Measurements from ENCODE around the gene ATG4D.

Gene ATG4D

DNA sequence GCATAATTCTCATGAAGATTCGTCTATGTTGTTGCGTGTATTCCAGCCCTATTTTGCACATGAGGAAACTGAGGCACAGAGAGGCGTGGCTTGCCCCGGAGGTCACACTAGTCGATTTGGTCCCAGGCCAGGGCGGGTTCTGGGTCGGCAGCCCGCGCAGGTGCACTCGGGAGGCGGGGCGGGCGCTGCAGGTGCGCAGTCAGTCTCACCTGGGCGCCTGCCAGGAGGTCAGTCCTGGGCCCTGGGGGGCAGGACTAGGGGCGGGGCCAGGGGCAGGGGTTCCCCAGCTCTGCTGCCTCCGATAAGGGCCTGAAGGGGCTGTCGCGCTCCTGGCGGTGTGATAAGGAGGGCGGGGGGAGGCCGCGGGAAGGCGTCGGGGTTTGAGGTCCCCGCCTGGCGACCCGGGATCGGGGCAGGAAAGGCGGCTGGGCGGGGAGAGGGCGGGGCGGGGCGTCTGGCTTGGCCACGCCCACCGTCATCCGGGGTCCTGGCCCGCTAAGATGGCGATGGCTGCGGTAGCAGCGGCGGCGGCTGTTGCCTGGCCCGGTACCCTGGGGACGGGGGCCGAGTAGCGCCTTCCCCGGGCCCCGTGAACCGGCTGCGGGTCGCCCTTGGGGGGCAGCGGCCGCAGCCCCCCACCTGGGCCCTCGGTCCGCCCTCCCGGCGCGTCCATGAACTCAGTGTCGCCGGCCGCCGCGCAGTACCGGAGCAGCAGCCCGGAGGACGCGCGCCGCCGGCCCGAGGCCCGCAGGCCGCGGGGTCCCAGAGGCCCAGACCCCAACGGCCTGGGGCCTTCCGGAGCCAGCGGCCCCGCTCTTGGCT, at the start of gene ATG4D:
Gene ATG4D (plus strand): TSS at position 485 of the 822 bp plus-strand sequence. CDS start 187 bp downstream, at position 672.
- DNase-seq, result peak; percentile 88

GRCh38 chr19:10497371-10497770, 46.3 kb upstream of the ATG4D start:
- no peak for DNase-seq

- DNase-seq, result no peak
Observed at GRCh38 chr19:10499550-10500246, 44.0 kb upstream of the ATG4D start.

GRCh38 chr19:10500247-10500592, 43.5 kb upstream of the ATG4D start:
- DNase-seq, result no peak

DNA sequence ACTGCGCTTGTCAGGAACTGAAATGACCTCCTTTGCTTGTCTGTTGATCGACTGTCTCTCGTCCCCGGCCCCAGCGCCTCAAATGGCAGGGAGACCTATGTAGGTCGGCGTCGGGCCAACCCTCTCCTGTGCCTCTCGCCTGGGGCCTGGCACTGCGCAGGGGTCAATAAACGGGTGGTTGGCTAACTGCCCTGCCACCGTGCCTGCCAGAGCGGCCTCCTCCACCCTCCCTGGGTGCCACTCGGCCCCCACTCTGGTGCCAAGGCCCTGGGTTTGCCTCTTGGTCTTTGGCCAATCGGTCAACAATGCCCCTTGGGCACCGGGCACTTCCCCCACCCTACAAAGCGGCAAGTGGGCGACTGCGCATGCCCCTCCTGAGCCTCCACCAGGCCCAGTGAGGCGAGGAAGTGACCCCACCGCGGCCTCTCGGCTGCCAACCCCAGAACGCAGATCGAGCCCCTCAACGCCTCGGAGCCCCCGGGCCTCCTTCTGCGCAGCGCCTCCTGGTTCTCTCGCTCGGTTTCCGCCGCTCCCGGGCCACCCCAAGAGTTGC, 41.7 kb upstream of the ATG4D start:
- peak; percentile 62 for DNase-seq

- DNase-seq, result peak; percentile 90
Observed at GRCh38 chr19:10502524-10503001, 41.1 kb upstream of the ATG4D start.

DNA sequence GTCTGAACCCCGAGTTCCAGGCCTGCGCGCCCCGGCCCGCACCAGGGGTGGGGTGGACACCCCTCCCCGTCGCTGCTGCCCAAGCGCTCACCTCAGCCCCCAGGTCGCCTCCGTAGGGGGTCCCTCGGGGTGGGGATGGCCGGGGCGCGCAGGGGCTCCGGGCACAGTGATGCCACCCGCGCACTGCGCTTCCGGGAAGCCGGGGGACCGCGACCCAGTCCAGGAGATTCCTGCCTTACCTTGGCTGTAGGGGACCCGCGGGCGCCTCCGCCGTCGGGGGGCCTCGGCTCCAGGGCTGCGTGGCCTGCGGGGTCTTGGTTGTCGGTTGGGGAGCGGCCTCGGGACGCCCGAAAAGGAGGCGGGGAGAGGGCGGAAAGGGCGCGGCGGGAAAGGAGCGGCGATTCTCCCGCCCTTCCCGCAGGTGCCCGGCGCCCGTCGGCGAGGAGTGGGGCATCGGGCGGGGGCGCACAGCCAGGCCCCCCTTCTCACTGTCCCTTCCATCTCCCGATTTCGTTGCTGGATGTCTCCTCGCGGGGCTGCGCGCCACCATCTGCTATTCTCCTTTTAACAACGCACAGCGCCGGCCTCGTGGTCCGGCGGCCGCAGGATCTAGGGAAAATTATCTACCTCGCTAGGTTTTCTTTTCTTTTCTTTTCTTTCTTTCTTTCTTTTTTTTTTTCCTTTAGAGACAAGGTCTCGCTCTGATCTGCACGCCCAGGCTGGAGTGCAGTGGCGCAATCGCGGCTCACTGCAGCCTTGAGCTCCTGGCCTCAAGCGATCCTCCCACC, 40.5 kb upstream of the ATG4D start, which contains the start of gene KEAP1:
Gene KEAP1 (minus strand): TSS at position 355 of the 788 bp plus-strand sequence. CDS start 3,323 bp downstream, outside the sequence.
- DNase-seq, result peak; percentile 29

- DNase-seq, result peak; percentile 43
Observed at GRCh38 chr19:10505583-10506229, 38.0 kb upstream of the ATG4D start.

DNA sequence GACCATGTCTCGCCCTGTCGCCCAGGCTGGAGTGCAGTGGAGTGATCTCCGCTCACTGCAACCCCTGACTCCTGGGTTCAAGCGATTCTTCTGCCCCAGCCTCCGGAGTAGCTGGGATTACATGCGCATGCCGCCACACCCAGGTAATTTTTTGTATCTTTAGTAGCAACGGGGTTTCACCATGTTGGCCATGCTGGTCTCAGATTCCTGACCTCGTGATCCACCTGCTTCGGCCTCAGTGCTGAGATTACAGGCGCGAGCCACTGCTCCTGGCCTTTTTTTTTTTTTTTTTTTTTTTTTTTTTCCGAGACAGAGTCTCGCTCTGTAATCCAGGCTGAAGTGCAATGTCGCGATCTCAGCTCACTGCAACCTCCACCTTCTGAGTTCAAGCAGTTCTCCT, 35.7 kb upstream of the ATG4D start:
- no peak for DNase-seq

GRCh38 chr19:10508707-10509106, 35.0 kb upstream of the ATG4D start:
- no peak for DNase-seq

DNA sequence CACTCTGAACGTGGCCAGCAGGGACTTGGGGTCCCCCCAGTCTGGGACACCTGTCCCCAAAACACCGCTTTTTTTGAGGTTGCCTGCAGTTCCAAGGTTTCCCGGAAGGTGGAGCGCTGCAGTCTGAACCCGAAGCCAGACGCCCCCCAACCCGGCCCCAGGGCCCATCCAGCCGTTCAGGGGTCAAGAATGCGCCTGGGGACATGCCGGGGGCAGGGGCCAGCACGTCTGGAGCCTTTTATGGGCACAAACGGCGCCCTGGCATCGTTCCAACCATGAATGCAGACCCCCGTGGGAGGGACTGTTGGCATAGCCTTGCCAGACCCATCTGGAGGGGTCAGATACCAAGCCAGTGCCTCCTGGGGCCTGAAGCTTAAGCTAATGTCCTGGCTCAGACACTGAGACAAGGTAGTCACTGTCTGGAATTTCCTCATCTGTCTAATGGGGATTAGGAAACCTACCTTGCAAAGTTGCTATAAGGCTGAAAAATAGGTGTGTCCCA, 33.4 kb upstream of the ATG4D start:
- DNase-seq, result no peak

DNA sequence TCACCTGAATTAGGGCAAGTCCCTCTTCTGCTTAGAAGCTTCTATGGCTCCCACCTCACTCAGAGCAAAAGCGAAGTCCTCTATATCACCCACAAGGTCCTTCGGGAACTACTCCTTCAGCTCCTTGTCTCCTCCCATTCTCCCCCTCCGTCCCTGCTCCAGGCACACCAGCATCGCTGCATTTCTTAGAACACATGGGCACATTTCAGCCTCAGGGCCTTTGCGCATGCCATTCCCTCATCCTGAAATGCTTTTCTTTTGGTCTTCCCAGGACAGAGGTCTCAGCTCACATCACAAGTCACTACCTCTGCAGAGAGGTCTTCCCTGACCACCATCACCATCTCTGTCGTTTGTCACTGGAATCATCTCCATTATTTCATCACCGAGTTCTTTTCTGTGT, 30.5 kb upstream of the ATG4D start:
- no peak for DNase-seq

GRCh38 chr19:10514211-10515145, 29.2 kb upstream of the ATG4D start:
- no peak for DNase-seq

GRCh38 chr19:10516064-10516385, 27.7 kb upstream of the ATG4D start:
- no peak for DNase-seq

DNA sequence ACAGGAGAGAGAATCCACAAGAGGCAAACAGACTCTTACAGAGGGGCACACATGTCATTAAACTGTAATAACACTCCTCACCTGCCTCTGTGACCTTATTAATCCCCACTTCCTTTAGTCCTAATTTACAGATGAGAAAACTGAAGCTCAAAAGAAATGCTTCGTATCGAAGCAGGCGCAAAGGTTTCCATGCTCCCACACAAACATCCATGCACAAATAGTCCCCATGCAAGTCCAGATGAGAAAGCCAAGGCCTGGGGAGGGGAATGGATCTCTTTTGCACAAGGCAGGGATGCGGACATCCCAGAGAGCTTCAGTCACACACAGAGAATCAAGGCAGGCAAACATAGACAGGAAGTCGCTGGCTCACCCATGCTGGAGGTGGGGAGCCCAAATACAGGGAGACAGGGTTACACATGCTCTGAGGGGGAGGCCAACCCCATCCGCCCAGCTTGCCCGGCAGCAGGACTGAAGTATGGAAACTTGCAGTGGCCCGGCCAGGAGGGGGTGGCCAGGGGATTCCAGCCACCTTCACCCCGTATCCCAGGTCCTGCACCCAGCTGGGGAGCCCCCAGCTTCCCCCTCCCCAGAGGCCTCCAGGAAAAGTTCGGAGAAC, 26.9 kb upstream of the ATG4D start:
- DNase-seq, result peak; percentile 2

- peak; percentile 44 for DNase-seq
Observed at GRCh38 chr19:10517361-10517759, 26.3 kb upstream of the ATG4D start, which contains the start of gene S1PR5. S1PR5 (minus strand) TSS chr19:10517447; CDS start chr19:10515011, 2,436 bp downstream.

- peak; percentile 66 for DNase-seq
Observed at GRCh38 chr19:10517760-10518443, 25.8 kb upstream of the ATG4D start.

GRCh38 chr19:10518444-10519361, 25.0 kb upstream of the ATG4D start:
- no peak for DNase-seq

DNA sequence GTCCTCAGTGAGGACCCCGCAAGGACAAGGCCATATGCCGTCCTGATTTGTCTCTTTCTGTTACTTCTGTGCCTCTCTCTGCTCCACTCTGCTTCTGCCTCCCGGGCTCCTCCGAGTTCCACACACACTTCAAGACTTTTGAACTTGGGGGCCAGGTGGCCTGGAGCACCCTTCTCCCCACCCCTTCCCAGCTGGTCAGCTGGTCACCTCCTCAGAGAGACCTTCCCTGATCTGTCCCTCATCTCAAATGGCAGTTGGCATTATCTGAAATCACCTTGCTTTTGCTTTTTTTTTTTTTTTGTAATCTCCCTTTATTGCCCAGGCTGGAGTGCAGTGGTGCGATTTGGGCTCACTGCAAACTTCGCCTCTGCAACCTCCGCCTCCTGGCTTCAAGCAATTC, 24.3 kb upstream of the ATG4D start:
- no peak for DNase-seq
